Glomerular endothelial cell (primary cell): ENCODE data around the gene SCN4A. TPM values are rescaled to one million over a fixed set of nuclear protein-coding genes. Genes with fewer than 3 reads are reported as not detected.
"Not testable (repeated sequence)": the region's sequence is repeated elsewhere in the genome, so short reads cannot be mapped to it uniquely, and the experiment has no call there.

Source experiments
- DNase-seq: peaks from one replicate; pipeline ENCODE4 v3.0.0-alpha.2; 2011; ENCODE audit warnings: low read depth, low spot score; ENCODE audit errors: extremely low read depth
- total RNA-seq: library from RNA; depleted of rRNA; stranded (reverse); fragments of >200 nt; gene quantifications from 2 replicates; pipeline ENCODE4 v1.2.3, GENCODE V29; 2015

The SCN4A gene
- total RNA-seq, 1 donor from 2014 or later = not detected

DNA sequence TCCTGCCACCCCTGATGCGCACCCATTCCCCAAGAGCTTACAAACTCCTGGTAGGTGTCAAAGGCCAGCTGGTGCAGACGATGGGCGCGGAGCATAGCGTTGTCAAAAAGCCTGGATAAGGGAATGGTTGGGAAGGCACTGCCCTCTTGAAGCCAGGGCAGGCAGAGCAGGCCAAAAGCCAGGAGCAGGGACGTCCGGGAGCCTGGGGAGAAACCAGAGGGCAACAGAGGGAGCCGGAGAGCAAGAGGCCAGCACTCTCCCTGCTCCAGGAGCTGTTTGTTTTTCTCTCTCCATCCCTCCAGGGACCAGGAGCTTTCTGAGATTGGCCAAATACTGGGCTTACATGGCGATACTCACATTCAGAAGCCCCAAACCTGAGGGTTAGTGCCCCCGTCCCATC lies 54.4 kb downstream of the SCN4A start:
- DNase-seq = no peak

- DNase-seq = no peak
These were observed 55.1 kb downstream of the SCN4A start for GRCh38 chr17:63917646-63918045.

- not testable (repeated sequence) for DNase-seq
These were observed 55.5 kb downstream of the SCN4A start for GRCh38 chr17:63917206-63917605.

- DNase-seq = no peak
These were observed 56.0 kb downstream of the SCN4A start for GRCh38 chr17:63916566-63917185.

GRCh38 chr17:63915753-63916152 lies 57.0 kb downstream of the SCN4A start:
- not testable (repeated sequence) for DNase-seq

GRCh38 chr17:63914471-63914870 lies 58.2 kb downstream of the SCN4A start:
- DNase-seq = no peak

DNA sequence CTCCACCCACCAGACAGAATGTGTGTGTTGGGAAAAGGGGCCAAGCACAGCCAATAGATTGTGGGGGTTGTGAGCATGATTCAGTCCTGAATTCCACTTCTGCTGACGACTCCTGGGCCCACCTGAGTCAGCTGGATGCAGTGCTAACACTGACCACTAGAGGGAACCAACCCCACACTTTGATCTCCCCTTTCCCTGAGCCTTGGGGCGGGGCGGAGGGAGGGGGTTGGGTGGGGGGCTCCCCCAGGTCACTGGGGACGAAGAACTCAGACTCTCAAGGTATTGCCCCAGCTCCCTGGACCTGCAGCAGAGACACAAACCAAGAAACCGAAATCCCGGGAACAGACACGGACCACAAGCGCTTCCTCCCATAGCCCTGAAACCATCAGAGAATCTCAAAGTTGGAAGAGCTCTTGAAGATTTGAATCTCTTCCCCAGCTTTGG lies 61.0 kb downstream of the SCN4A start:
- DNase-seq = no peak

DNA sequence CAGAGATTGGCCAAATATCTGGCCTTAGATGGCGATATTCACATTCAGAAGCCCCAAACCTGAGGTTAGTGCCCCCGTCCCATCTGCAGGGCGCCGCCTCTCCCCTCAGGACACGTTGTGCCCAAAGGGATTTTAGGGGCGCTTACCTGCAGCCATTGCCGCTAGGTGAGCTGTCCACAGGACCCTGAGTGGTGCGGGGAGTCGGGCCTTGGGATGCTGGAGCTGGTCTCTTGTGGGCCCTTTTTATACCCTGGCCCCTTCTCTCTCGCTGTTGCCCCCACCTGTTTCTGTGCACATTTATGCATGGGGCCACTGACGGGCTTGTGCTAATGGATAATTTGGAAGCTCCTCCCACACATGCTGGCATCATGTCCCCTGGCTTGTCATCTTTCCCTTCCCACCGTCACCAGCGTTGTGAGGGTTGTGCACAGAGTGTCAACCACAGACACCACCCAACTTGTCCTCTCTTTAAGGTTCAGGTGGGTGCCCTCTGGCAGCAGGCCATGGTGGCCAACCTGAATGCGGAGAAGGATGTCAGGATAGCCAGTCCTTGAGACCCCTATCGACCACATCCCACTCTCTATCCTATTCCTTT lies 61.6 kb downstream of the SCN4A start, which contains the start of gene CSHL1:
CSHL1 (minus strand) TSS at position 218 of the 595 bp plus-strand sequence; CDS start at position 156, 62 bp downstream.
- DNase-seq = no peak

GRCh38 chr17:63910096-63910495 lies 62.6 kb downstream of the SCN4A start:
- no peak for DNase-seq

GRCh38 chr17:63909586-63909985 lies 63.1 kb downstream of the SCN4A start:
- DNase-seq = not testable (repeated sequence)

- not testable (repeated sequence) for DNase-seq
These were observed 65.4 kb downstream of the SCN4A start for GRCh38 chr17:63907161-63907778.

DNA sequence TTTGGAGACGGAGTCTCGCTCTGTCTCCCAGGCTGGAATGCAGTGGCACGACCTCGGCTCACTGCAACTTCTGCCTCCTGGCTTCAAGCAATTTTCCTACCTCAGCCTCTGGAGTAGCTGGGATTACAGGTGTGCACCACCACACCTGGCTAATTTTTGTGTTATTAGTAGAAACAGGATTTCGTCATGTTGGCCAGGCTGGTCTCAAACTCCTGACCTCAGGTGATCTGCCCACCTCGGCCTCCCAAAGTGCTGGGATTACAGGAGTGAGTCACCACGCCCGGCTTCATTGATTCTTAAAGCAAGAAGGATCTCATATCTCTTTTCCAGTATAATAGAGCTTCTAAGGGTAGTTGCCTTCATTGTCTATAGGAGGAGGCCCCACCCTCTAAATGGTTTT lies 67.9 kb downstream of the SCN4A start:
- DNase-seq = not testable (repeated sequence)

GRCh38 chr17:63903787-63904201 lies 68.9 kb downstream of the SCN4A start:
- not testable (repeated sequence) for DNase-seq

DNA sequence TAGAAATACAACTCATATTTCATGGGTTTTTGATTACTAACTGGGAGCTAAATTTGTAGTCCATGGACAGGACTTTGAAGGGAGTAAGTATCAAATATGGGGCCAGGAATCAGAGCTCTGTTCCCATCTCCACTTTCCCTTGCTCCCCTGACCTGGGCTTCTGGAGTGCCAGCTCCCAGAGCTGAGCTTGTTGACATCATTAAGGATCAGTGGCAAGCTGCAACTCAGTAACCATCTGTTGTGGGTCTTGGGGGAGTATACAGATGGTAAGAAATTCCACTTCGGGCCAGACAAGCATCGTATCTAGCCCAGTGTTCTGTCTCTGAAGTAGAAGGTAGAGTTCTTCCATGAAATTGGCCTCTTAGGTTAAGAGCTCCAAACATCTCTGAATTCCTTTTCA lies 70.7 kb downstream of the SCN4A start:
- DNase-seq = not testable (repeated sequence)

DNA sequence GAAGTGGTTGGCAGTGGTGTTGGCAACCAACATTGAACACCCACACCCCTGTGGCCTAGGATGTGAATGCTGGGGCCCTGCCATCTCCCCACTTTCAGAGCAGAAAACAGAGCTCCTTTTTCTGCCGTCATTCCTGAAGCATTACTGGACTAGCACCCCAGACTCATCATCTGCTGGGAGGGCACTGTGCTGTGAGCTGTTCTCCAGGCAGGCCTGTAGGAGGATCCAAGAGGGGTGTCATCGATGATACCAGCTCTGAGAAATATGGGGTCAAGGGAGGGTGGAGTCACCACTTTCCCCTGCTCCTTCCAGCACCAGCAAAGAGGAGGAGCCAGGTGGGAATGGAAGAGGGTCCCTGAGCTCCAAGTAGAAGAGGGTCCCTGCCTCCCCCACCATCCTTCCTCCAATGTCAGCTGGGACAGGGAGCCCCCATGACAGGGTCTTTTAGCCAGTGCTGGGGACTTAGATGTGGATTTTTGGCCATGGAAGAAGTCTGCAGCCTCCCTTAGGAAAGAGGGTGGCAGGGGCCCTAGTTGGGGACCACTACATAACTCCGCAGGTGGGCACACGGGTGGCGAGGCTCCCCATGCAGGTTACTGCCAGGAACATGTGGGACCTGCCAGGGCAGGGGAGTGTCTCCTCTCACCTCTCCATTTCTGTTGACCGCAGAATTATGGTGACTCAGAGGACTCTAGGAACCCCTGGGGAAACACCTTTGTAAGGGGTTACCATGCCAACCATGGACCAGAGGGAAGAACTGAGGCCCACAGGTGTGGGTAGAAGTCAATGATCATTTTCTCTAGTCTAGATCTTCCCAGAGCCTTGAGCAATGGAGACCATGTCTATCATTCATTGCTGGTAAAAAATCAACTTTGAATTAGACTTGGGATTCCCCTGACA lies 73.6 kb downstream of the SCN4A start:
- not testable (repeated sequence) for DNase-seq

GRCh38 chr17:63896524-63897354 lies 76.0 kb downstream of the SCN4A start, which contains the start of gene CSH1:
CSH1 (minus strand) TSS chr17:63896574; CDS start chr17:63896511, 63 bp downstream.
- not testable (repeated sequence) for DNase-seq

GRCh38 chr17:63894821-63895220 lies 77.9 kb downstream of the SCN4A start:
- not testable (repeated sequence) for DNase-seq

DNA sequence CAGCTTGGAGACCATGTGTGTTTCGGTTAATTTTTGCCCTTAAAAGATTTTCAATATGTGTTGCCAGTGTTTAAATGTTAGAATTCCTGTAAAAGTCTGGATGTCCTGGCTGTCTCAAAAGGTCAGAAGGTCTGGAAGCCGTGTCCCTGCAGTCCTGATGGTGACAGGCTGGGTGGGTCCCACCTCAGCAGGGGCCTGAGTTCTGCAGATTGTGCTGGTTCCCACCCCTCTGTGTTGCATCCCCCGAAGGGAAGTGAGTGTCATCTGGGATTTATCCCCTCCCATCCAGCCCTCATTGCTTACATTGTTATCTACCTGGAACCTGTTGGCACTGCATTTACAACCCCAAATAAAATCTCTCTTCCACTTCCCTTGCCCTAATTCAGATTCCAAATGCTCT lies 78.7 kb downstream of the SCN4A start:
- DNase-seq = not testable (repeated sequence)

- DNase-seq = not testable (repeated sequence)
These were observed 80.2 kb downstream of the SCN4A start for GRCh38 chr17:63892316-63893037.
